H1 (cell line): Measurements from ENCODE around the gene SRSF1.

Experiments used
- BRCA1 ChIP-seq: IDR thresholded peaks from 2 replicates; pipeline ENCODE4 v1.6.1; 2012; ENCODE audit warnings: low read depth, low read length, improper control_type of control experiment
- CTCF ChIP-seq, 3 experiments: IDR thresholded peaks; 1 replicate in 2 of 3; 2 replicates in 1 of 3; pipeline versions ENCODE4 v1.5.1 to v1.6.1; 2011; ENCODE audit warnings: low read length in 3 of 3, mild to moderate bottlenecking in 3 of 3, inconsistent platforms in 2 of 3, low read depth in 1 of 3, moderate library complexity in 1 of 3; ENCODE audit not compliant: insufficient read depth in 1 of 3; ENCODE audit errors: control extremely low read depth in 1 of 3
- SP2 ChIP-seq: IDR thresholded peaks from 2 replicates; pipeline ENCODE4 v1.6.1; 2012; ENCODE audit warnings: mild to moderate bottlenecking, low read length, inconsistent platforms

GRCh38 chr17:58032691-58033415 is 25.8 kb upstream of the SRSF1 start:
- TF ChIP-seq BRCA1 (no peak), SP2 (no peak), CTCF (IDR thresholded peaks at IDR 0.05; ENCODE audit: control extremely low read depth in 1 of 3, insufficient read depth in 1 of 3, low read depth in 1 of 3, low read length in 3 of 3) (no peak)
